T-cell (primary cell): ENCODE data around the gene MMP8. TPM values are rescaled to one million over a fixed set of nuclear protein-coding genes. Genes with fewer than 3 reads are reported as not detected.
"Not testable (repeated sequence)": the region's sequence is repeated elsewhere in the genome, so short reads cannot be mapped to it uniquely, and the experiment has no call there.

Experiments used
- ATAC-seq, 4 experiments: fragments of 200-7000 bp in 3 of 4; fragments of 150-1000 bp in 1 of 4; cut with Tn5 transposase; replicated peaks in 1 of 4; 1 replicate in 3 of 4; 2 replicates in 1 of 4; pipeline ENCODE4 v1.10.0; 2021; ENCODE audit warnings: moderate library complexity in 3 of 4, mild to moderate bottlenecking in 2 of 4, moderate number of reproducible peaks in 1 of 4
- CTCF ChIA-PET, 2 donors: fragments of 300-600 bp; sonication (Branson Sonifier 250); formaldehyde crosslinking; loops; one replicate each; lab custom pipeline; 2022; ENCODE audit warnings: antibody characterized with exemption in 2 of 2; lab: Charles Lee
- POLR2A ChIA-PET, 2 donors: fragments of 300-600 bp; sonication (Branson Sonifier 250); formaldehyde crosslinking; loops; one replicate each; lab custom pipeline; 2022; ENCODE audit warnings: antibody characterized with exemption in 2 of 2; lab: Charles Lee
- DNase-seq, 35 experiments: peaks; one replicate each; pipeline versions ENCODE4 v3.0.0 to v3.0.0-alpha.2; 2013 to 2023
- H3K27ac ChIP-seq: one replicate; pipeline ENCODE4 v1.5.1; 2013; ENCODE audit warnings: low read length
- H3K27me3 ChIP-seq, 2 experiments: replicated peaks in 1 of 2; 1 replicate in 1 of 2; 2 replicates in 1 of 2; pipeline versions ENCODE4 v1.6.1 to v1.7.0; 2013; ENCODE audit warnings: low read length in 1 of 2, mixed read lengths in 1 of 2; ENCODE audit not compliant: control insufficient read depth in 2 of 2, insufficient read depth in 2 of 2; ENCODE audit errors: extremely low read depth in 1 of 2
- H3K36me3 ChIP-seq, 2 donors: 1 replicate in 1 of 2; 2 replicates in 1 of 2; pipeline versions ENCODE4 v1.6.1 to v1.7.0; 2013; ENCODE audit warnings: low read length in 1 of 2; ENCODE audit not compliant: control insufficient read depth in 2 of 2, insufficient read depth in 1 of 2; ENCODE audit errors: extremely low read depth in 1 of 2
- H3K4me1 ChIP-seq, 2 experiments: 1 replicate in 1 of 2; 2 replicates in 1 of 2; pipeline versions ENCODE4 v1.6.1 to v1.7.0; 2013; ENCODE audit warnings: low read length in 2 of 2, mixed read lengths in 1 of 2; ENCODE audit not compliant: insufficient read depth in 2 of 2, control insufficient read depth in 1 of 2; ENCODE audit errors: extremely low read depth in 1 of 2
- H3K4me3 ChIP-seq, 2 donors: 1 replicate in 1 of 2; 2 replicates in 1 of 2; pipeline versions ENCODE4 v1.5.1 to v1.7.0; 2013; ENCODE audit warnings: mild to moderate bottlenecking in 2 of 2, low read length in 1 of 2, moderate library complexity in 1 of 2; ENCODE audit not compliant: control insufficient read depth in 1 of 2; ENCODE audit errors: extremely low read depth in 1 of 2
- H3K9me3 ChIP-seq: 2 replicates; pipeline ENCODE4 v1.7.0; 2013
- H3K27ac Mint-ChIP-seq, 2 donors: one replicate each; pipeline ENCODE4 v1.8.0; 2020 to 2021; ENCODE audit warnings: mild to moderate bottlenecking in 2 of 2, mixed read lengths in 2 of 2
- H3K27me3 Mint-ChIP-seq, 2 donors: one replicate each; pipeline ENCODE4 v1.8.0; 2021 to 2022; ENCODE audit warnings: mixed read lengths in 2 of 2
- H3K36me3 Mint-ChIP-seq: one replicate; pipeline ENCODE4 v1.8.0; 2021; ENCODE audit warnings: mixed read lengths
- H3K4me1 Mint-ChIP-seq, 3 donors: one replicate each; pipeline ENCODE4 v1.8.0; 2020 to 2022; ENCODE audit warnings: mixed read lengths in 3 of 3, mild to moderate bottlenecking in 1 of 3
- H3K4me3 Mint-ChIP-seq, 3 donors: one replicate each; pipeline ENCODE4 v1.8.0; 2020 to 2022; ENCODE audit warnings: mild to moderate bottlenecking in 3 of 3, mixed read lengths in 3 of 3, moderate library complexity in 3 of 3
- H3K9me3 Mint-ChIP-seq, 3 donors: one replicate each; pipeline ENCODE4 v1.8.0; 2020 to 2022; ENCODE audit warnings: mixed read lengths in 3 of 3
- WGBS: methylation state at CpG from one replicate; pipeline ENCODE4 v1.1.5; 2013; ENCODE audit warnings: missing lambda C conversion rate; ENCODE audit not compliant: insufficient coverage; 5-methylcytosine and 5-hydroxymethylcytosine counted together
- total RNA-seq, 35 experiments: library from RNA in 6 of 35; stranded (reverse) in 6 of 35; fragments of 120-200 nt in 1 of 35; gene quantifications; one replicate each; pipeline versions ENCODE4 v1.2.1 to v1.2.4 and lab custom pipeline; 2013 to 2026

Gene MMP8
- total RNA-seq, 5 donors from 2014 or later (not counting 1 experiment from before 2014, with no cell fraction given), result not detected

DNA sequence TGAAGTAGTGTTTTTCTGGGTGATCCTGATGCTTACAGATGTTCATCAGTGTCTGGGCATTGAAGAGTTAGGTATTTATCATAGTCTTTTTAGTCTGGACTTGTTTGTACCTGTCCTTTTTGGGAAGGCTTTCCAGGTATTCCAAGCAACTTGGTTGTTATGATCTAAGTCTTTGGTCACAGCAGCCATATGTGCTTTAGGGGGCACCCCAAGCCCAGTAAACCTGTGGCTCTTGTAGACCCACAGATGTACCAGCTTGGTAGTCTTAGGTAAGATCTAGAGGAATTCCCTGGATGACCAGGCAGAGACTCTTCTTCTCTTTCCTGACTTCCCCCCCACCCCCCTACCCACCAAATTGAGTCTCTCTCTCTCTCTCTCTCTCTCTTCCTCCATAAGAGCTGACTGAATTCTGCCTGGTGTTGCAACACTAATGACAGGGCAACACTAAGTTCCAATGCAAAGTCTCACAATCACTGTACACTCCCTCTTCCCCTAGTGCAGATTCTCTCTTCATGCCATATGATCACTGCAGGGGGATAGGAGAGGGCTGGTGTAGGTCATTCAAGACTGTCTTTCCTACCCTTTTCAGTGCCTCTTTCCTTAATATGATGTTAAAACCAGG lies 24.5 kb upstream of the MMP8 start:
- no peak for ATAC-seq
- H3K4me3 Mint-ChIP-seq, result no peak overlapping the region
- H3K27me3 Mint-ChIP-seq, result peaks cover 9 to 19% of the 10 kb centered on the region in 2 donors
- no peak overlapping the region for H3K4me3 ChIP-seq
- no peak for DNase-seq
- H3K4me1 Mint-ChIP-seq, result no peaks in the 10 kb centered on the region
- H3K27ac Mint-ChIP-seq, result no peak overlapping the region
- no peak overlapping the region for H3K27ac ChIP-seq
- H3K4me1 ChIP-seq, result no peaks in the 10 kb centered on the region
- H3K9me3 ChIP-seq, result no peaks in the 10 kb centered on the region
- H3K36me3 ChIP-seq, result no peaks in the 10 kb centered on the region
- peaks cover 5 to 19% (median 6%) of the 10 kb centered on the region in 3 donors for H3K9me3 Mint-ChIP-seq
- POLR2A ChIA-PET, result no interaction called here
- H3K36me3 Mint-ChIP-seq, result no peaks in the 10 kb centered on the region
- CTCF ChIA-PET, result interaction anchor here in 1 of 2 donors (0.6 kb wide), 1 partner anchor 16 kb away, joined by 3 read pairs; no protein-coding TSS in a partner anchor
- peaks cover 0 to 4% of the 10 kb centered on the region in 2 experiments for H3K27me3 ChIP-seq

DNA sequence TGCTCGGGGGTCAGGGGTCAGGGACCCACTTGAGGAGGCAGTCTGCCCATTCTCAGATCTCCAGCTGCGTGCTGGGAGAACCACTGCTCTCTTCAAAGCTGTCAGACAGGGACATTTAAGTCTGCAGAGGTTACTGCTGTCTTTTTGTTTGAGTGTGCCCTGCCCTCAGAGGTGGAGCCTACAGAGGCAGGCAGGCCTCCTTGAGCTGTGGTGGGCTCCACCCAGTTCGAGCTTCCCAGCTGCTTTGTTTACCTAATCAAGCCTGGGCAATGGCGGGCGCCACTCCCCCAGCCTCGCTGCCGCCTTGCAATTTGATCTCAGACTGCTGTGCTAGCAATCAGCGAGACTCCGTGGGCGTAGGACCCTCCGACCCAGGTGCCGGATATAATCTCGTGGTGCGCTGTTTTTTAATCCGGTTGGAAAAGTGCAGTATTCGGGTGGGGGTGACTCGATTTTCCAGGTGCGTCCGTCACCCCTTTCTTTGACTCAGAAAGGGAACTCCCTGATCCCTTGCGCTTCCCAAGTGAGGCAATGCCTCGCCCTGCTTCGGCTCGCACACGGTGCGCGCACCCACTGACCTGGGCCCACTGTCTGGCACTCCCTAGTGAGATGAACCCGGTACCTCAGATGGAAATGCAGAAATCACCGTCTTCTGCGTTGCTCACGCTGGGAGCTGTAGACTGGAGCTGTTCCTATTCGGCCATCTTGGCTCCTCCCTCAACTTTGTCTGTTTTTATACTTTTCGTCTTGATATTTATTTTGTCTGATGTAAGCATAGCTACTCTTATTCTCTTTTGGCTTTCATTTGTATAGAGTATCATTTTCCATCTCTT lies 22.2 kb upstream of the MMP8 start:
- H3K27ac ChIP-seq, DNase-seq, ATAC-seq, POLR2A ChIA-PET, H3K4me1 Mint-ChIP-seq, H3K4me3 Mint-ChIP-seq, H3K4me1 ChIP-seq, H3K9me3 ChIP-seq, H3K27ac Mint-ChIP-seq, H3K36me3 ChIP-seq, H3K36me3 Mint-ChIP-seq, H3K27me3 ChIP-seq, H3K4me3 ChIP-seq: not testable (repeated sequence)
- Mint-ChIP-seq H3K27me3 (peaks cover 6 to 14% of the 10 kb centered on the region in 2 donors), H3K9me3 (peaks cover 5 to 19% (median 6%) of the 10 kb centered on the region in 3 donors)
- CTCF ChIA-PET, result interaction anchor here in 1 of 2 donors (0.6 kb wide), 1 partner anchor 78 kb away, joined by 3 read pairs; no protein-coding TSS in a partner anchor
- WGBS, result 94% methylated on average over 18 of the region's 32 CpGs

DNA sequence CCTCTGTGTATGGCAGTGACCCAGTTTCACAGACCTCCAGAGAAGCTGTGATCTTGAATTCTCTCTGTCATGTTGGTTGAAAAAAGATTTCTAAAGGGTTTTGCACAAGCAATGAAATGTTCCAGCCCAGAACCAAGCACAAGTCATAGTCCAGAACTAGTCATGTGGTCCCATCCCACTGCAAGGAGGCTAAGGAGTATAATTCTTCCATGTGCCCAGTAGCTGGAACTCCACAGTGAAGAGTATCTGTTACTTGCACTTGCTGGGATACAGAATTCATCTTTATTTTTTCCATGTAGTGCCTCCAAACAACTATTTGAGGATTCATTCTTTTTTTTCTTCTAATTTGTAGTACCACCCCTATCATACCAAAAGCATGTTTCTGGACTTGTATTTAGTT lies 9.9 kb upstream of the MMP8 start:
- no peak overlapping the region for H3K27ac ChIP-seq
- DNase-seq, result no peak
- no peaks in the 10 kb centered on the region for H3K36me3 ChIP-seq
- H3K4me3 Mint-ChIP-seq, result no peak overlapping the region
- peaks cover 5 to 10% of the 10 kb centered on the region in 2 donors for H3K27me3 Mint-ChIP-seq
- H3K27me3 ChIP-seq, result peaks cover 0 to 8% of the 10 kb centered on the region in 2 experiments
- H3K36me3 Mint-ChIP-seq, result no peaks in the 10 kb centered on the region
- H3K4me1 ChIP-seq, result no peaks in the 10 kb centered on the region
- no peaks in the 10 kb centered on the region for H3K9me3 ChIP-seq
- peaks cover 0 to 3% (median 0%) of the 10 kb centered on the region in 3 donors for H3K9me3 Mint-ChIP-seq
- H3K27ac Mint-ChIP-seq, result no peak overlapping the region
- ATAC-seq, result no peak
- CTCF ChIA-PET, result no interaction called here
- no peaks in the 10 kb centered on the region for H3K4me1 Mint-ChIP-seq
- no peak overlapping the region for H3K4me3 ChIP-seq
- POLR2A ChIA-PET, result no interaction called here

GRCh38 chr11:102733232-102733875 lies 8.6 kb upstream of the MMP8 start:
- DNase-seq (peak in 6 of 35 experiments; percentile 0 to 15 (median 6)), ATAC-seq (no peak)
- Mint-ChIP-seq H3K36me3 (no peaks in the 10 kb centered on the region), H3K9me3 (no peaks in the 10 kb centered on the region), H3K4me3 (no peak overlapping the region), H3K27ac (no peak overlapping the region), H3K4me1 (no peaks in the 10 kb centered on the region), H3K27me3 (peaks cover 5 to 10% of the 10 kb centered on the region in 2 donors)
- Histone ChIP-seq H3K9me3 (no peaks in the 10 kb centered on the region), H3K4me3 (no peak overlapping the region), H3K27me3 (peaks cover 0 to 8% of the 10 kb centered on the region in 2 experiments), H3K4me1 (no peaks in the 10 kb centered on the region), H3K27ac (no peak overlapping the region), H3K36me3 (no peaks in the 10 kb centered on the region)
- POLR2A ChIA-PET, result no interaction called here
- CTCF ChIA-PET, result no interaction called here
- WGBS, result 62% methylated on average over 3 of the region's 8 CpGs

DNA sequence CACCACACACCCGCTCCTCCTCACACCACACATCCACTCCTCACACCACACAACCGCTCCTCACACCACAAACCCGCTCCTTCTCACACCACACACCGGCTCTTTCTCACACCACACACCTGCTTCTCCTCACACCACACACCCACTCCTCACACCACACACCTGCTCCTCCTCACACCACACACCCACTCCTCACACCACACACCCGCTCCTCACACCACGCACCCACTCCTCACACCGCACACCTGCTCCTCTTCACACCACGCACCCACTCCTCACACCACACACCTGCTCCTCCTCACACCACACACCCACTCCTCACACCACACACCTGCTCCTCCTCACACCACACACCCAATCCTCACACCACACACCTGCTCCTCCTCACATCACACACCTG lies 6.2 kb upstream of the MMP8 start:
- CTCF ChIA-PET, H3K27ac Mint-ChIP-seq, H3K9me3 ChIP-seq, H3K36me3 ChIP-seq, H3K4me1 Mint-ChIP-seq, POLR2A ChIA-PET, H3K4me3 Mint-ChIP-seq, H3K27me3 ChIP-seq, H3K27ac ChIP-seq, H3K27me3 Mint-ChIP-seq, ATAC-seq, H3K9me3 Mint-ChIP-seq, H3K4me1 ChIP-seq, DNase-seq, H3K4me3 ChIP-seq, H3K36me3 Mint-ChIP-seq: not testable (repeated sequence)
- WGBS, result 36% methylated on average over 8 of the region's 8 CpGs

- H3K27me3 Mint-ChIP-seq, result peaks cover 0 to 4% of the 10 kb centered on the region in 2 donors
- H3K36me3 ChIP-seq, result no peaks in the 10 kb centered on the region
- no peak for ATAC-seq
- no peaks in the 10 kb centered on the region for H3K9me3 Mint-ChIP-seq
- ChIA-PET CTCF (no interaction called here), POLR2A (no interaction called here)
- H3K9me3 ChIP-seq, result no peaks in the 10 kb centered on the region
- H3K4me3 Mint-ChIP-seq, result no peak overlapping the region
- H3K27me3 ChIP-seq, result peaks cover 0 to 8% of the 10 kb centered on the region in 2 experiments
- H3K27ac ChIP-seq, result no peak overlapping the region
- no peak overlapping the region for H3K27ac Mint-ChIP-seq
- DNase-seq, result no peak
- no peak overlapping the region for H3K4me3 ChIP-seq
- H3K36me3 Mint-ChIP-seq, result no peaks in the 10 kb centered on the region
- 63% methylated on average over 4 of the region's 9 CpGs for WGBS
- H3K4me1 ChIP-seq, result no peaks in the 10 kb centered on the region
- H3K4me1 Mint-ChIP-seq, result no peaks in the 10 kb centered on the region
Measured at GRCh38 chr11:102729849-102730815, 5.4 kb upstream of the MMP8 start.
